Measurements from ENCODE around the gene STK24.

Gene STK24

DNA sequence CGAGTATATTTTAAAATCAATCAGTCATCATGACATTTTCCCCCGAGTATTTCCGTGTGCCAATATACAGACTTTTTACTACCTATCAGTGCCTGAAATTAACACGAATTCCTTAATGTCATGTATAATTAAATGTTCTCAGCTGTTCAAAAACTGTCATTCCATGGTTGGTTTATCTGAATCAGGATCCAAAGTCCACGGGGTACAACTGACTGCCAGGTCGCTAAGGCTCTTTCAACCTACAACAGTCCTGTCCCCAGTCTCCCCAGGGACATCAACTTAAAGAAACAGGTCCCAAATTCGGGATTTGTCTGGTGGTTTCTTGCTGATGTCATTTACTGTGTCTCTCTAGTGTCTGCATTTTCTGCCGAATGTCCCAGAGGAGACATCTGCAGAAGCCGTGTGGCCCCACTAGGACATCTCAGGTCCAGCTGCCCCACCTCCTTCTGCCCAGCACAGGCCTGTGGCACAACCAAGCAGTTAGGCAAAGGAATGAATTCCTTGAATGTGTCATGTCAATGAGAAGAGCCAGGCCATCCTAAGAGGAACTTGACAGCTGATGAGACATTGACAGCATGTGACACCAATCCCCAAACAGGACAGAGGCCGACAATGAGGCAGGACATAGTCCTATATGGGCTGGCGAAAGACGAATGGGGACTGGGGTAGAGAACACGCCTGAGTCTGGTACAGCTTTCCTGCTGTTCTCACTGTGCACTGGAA is 109.5 kb downstream of the STK24 start:
- no peak for DNase-seq

DNA sequence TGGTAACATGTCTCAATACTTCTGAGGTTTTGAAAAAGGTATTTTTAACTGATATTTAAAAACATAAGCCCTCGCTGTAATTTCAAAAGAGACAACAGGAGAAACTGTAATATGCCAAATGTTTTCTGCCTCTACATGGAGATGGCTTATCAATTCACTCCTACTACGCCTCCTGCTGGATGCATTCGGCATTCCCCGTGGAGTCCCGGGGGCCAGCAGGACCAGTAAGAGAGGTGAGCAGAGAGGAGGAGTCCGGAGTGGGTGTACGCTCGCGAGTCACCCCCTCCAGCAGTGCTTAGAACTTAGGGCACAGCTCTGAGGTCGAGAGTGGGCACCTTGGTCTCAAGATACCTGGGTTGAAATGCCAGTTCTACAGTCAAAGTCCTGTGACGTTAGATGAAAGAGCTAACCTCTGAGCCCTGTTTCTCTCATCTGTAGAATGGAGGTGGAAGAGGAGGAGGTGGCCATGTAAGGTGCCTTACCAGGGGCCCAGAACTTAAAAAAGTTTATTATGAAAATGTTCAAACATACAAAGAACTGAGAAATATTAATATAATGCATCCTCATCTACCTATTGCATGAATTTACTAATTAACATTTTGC is 110.2 kb downstream of the STK24 start:
- DNase-seq = peak; percentile 17

GRCh38 chr13:98462946-98463345 is 114.0 kb downstream of the STK24 start:
- DNase-seq = no peak

- DNase-seq = no peak
Measured at GRCh38 chr13:98462241-98462882, 114.5 kb downstream of the STK24 start.

DNA sequence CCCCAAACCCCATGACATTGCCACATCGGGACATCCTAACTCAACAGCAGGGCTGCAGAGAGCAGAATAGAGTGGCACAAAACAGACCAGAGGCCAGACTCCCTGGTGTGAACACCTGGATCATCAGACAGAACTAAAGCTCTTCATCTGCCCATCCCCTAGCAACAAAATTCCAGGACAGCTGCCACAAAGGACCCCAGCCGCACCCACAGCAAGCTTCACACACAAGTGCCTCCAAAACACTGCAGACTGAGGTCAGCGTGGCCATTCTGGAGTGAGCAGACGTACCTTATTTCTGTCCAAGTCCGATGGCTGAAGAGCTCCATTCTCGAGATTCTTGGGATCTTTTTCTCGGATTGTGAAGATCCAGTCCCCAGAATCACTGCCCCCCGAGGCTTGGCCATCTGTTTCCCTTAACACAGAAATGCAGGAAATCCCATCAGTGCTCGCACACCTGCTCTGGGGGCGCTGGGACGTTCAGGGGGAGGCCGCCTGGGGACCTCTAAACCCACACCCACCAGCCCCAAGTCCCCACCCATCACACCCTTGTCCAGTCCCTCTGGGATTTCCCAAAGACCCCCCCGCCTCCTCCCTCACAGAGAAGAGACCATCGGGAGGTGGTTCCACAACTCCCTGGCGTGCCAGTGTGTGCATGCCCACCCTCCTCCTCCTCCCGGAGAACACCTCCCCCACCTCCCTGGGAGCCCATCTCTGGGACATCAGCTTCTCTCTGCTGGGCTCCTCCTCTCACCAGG is 115.2 kb downstream of the STK24 start:
- no peak for DNase-seq

DNA sequence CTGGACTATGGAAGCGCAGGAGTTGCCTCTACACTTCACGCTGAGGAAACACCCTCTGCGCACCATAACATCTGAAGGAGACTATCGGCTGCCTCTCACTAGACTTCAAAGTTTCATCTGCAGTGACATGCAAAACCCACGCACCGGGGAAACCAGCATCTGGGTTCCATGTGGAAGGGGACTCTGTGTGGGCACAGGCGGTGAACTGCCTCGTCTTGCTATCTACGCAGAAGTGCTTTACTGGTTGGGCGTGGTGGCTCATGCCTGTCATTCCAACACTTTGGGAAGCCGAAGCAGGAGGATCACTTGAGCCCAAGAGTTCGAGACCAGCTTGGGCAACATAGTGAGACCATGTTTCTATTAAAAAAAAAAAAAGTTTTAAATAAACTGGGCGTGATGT is 116.4 kb downstream of the STK24 start:
- no peak for DNase-seq

DNA sequence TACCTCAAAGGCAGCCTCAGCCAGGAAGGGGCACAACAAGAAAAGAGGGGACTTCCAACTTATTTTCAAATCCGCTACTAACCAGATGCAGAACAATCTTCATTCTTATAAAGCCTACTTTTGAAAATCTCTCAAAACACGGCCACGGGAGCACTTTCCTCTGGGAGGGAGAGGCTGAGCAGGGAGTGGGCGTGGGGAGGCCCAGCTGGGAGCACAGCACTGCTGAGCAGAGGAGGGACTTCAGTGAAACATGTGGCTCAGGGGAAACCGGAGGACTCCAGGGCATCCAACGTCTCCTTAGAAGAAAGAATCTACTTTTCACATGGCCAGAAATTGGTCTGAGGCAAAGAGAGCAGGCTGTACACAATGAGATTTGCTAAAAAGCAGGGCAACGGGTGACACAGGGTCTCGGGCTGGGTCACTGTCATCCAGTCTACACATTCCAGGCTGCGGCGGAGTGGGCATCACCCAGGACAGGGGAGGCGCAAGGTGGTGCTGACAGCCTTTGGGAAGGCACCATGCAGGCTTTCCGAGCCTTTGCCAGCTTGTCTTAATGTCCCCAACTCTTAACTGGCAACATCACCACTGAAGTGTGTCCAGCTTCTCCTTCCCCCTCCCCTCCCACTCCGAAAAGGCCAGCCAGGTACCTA is 117.1 kb downstream of the STK24 start:
- DNase-seq = no peak

GRCh38 chr13:98459171-98459681 is 117.7 kb downstream of the STK24 start:
- DNase-seq = no peak

- no peak for DNase-seq
Measured at GRCh38 chr13:98458431-98458830, 118.5 kb downstream of the STK24 start.

- no peak for DNase-seq
Measured at GRCh38 chr13:98457053-98457452, 119.9 kb downstream of the STK24 start.

- peak; percentile 58 for DNase-seq
Measured at GRCh38 chr13:98456413-98456845, 120.5 kb downstream of the STK24 start.

GRCh38 chr13:98454389-98454881 is 122.5 kb downstream of the STK24 start:
- DNase-seq = peak; percentile 84

DNA sequence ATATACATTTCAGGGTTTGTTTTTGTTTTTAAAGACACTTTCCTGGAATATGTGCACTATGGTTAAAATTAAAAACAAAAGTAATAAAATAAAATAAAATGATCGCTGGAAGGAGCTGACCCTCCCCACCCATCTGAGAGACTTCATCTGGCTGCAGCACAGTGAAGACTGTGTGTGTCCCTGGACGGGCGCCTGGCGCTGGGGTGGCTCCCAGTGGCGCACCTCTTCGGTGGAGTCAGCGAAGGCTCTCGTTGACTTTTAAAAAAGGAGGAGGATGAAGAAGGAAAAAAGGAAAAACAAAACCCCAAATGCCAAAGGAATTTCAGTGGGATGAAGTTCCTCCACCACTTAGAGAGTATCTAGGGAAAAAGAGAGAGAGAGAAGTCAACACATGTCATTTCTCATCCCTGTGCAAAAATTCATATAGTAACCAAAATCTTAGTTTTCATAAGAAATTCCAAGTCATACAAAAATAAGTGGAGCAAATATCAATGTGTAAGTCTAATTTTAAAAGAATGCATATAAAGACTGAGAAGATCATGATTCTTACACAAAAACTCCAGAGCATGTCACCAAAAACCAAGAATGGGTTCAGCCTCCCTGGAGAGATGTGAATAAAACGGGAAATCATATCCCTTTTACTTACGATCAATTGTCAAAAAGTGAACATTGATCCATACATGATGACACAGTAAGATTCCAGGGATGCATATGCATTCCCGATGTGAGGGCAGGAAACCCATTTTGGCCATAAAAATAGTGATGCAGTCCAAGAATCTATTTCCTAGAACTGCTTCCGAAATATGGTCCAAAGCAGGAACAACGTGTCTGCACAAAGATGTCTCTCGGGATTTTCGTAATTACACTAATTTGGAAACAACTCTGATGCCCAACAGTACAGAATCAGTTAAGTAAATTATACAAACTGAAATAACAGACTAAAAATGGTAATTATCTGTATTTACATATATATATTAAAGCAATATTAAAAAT is 123.8 kb downstream of the STK24 start:
- DNase-seq = no peak

DNA sequence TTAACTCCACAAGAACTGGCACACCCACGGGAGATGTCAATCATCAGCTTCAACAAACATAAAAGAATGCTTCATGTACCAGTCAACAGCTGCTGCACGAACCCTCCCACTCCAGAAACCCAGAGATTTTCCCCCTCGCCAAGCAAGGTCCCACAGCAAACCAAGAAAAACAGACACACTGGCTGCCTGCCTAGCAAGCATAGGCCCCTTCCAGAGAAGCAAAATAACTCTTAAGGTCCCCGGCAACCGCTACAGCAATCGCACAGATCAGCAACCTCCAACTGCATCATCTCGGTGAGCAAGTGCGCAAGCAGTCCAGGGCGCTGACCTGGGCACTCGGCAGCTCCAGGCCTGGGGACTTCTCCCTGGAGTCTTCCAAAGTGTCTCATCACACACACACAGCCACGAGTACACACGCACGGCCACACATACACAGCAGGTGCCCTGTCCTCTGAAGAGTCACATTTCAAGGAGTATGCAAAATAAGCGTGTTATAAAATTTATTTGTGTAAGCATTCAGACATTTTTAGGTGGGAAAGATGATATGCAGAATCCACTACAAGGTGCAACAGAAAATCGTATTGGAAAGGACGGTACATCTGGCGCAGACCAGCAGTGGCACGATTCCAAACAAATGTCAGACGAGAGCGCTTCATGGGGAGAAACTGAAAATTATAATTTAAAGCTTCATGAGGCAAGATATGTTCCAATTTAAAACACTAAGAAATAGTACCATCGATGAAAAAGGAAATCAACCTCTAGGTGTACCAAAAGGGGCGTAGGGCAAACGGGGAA is 125.0 kb downstream of the STK24 start:
- no peak for DNase-seq

DNA sequence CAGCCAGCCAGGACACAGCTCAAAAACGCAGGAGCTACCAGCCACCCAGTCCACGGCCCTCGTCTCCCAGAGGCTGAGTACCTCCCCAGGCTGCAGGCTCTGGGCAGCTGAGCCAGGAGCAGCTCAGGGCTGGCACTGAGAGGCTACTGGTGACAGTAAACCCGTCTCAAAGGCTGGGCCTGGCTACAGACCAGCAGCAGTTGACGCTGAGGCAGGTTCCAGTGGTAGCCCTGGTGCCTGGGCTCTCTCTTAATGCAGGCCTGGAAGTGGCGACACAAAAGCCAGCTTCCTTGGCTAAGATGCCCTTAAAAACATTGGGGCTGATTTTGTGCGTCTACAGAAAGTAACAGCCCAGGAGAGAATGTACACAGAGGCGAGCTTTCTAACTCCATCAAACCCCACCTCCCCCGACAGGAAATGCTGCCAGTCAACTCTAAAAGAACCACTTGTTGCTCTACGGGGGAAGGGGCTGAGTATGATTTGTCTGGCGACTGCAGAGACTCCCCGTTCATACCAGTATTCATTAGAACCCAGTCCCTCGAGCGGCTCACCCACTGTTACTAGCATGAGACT is 126.3 kb downstream of the STK24 start:
- no peak for DNase-seq

- no peak for DNase-seq
Measured at GRCh38 chr13:98450026-98450425, 126.9 kb downstream of the STK24 start.

DNA sequence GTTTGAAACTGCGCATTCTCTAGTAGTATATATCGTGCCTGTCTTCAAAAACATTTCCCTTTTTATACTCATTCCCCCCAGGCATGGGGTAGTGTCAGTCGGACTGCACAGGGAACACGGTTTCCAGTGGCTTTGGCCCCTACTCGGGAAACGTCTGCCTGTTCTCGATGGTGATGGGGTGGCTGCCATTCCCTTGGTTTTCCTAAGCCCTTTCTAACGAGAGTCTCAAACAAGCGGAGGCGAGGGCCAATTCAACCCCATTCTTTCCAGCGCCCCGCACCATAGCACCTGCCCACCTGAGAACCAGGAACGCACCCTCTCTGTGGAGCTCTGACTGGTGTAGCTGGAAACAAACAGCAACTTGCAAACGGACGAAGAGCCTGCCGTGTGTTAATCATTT is 127.6 kb downstream of the STK24 start:
- no peak for DNase-seq

- no peak for DNase-seq
Measured at GRCh38 chr13:98448642-98448928, 128.3 kb downstream of the STK24 start.

GRCh38 chr13:98447881-98448641 is 128.8 kb downstream of the STK24 start:
- peak; percentile 67 for DNase-seq

DNA sequence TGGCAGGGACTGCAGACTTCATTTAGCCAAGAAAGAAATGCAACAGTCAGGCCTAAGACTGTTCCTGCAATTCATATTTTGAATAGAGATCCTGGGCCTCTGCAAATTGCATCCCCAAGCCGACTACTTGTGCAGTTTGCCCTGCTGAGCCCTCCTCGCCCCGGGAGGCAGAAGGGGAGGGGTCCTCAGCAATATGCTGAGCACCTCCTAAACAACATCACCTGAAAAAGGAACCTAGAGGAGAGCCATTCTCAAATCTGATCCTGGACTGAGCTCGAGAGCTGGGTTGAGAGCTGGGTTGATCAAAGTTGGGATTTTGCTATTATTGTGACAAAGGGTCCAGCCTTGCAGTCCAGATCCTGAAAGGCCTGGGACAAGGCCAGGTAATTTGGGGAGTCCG is 129.8 kb downstream of the STK24 start:
- DNase-seq = no peak
